ENCODE results near the gene DDX5.
A peak's percentile ranks its signal among the peaks of the same experiment; 100 is the strongest.

The DDX5 gene

GRCh38 chr17:64506201-64506575 lies at the start of gene DDX5:
Gene DDX5 (minus strand): TSS chr17:64506289. CDS start chr17:64506119, 170 bp downstream.
- DNase-seq (ENCODE audit: low read depth in 2 of 2) = peak; percentile 96 to 97

- DNase-seq (ENCODE audit: low read depth in 2 of 2) = no peak
Measured at GRCh38 chr17:64555281-64555680, 49.2 kb upstream of the DDX5 start.

- no peak for DNase-seq (ENCODE audit: low read depth in 2 of 2)
Measured at GRCh38 chr17:64554028-64554637, 48.0 kb upstream of the DDX5 start.

- DNase-seq (ENCODE audit: low read depth in 2 of 2) = no peak
Measured at GRCh38 chr17:64551461-64551860, 45.4 kb upstream of the DDX5 start.

GRCh38 chr17:64547319-64547718 lies 41.2 kb upstream of the DDX5 start:
- no peak for DNase-seq (ENCODE audit: low read depth in 2 of 2)

- no peak for DNase-seq (ENCODE audit: low read depth in 2 of 2)
Measured at GRCh38 chr17:64546716-64547115, 40.6 kb upstream of the DDX5 start.

GRCh38 chr17:64544742-64545141 lies 38.7 kb upstream of the DDX5 start:
- DNase-seq (ENCODE audit: low read depth in 2 of 2) = no peak

- no peak for DNase-seq (ENCODE audit: low read depth in 2 of 2)
Measured at GRCh38 chr17:64540118-64540776, 34.2 kb upstream of the DDX5 start.

GRCh38 chr17:64538508-64539130 lies 32.5 kb upstream of the DDX5 start:
- no peak for DNase-seq (ENCODE audit: low read depth in 2 of 2)

GRCh38 chr17:64537488-64537887 lies 31.4 kb upstream of the DDX5 start:
- DNase-seq (ENCODE audit: low read depth in 2 of 2) = no peak

GRCh38 chr17:64536913-64537312 lies 30.8 kb upstream of the DDX5 start:
- DNase-seq (ENCODE audit: low read depth in 2 of 2) = no peak

GRCh38 chr17:64535357-64535756 lies 29.3 kb upstream of the DDX5 start:
- DNase-seq (ENCODE audit: low read depth in 2 of 2) = no peak

- no peak for DNase-seq (ENCODE audit: low read depth in 2 of 2)
Measured at GRCh38 chr17:64534187-64534586, 28.1 kb upstream of the DDX5 start.

GRCh38 chr17:64533784-64534183 lies 27.7 kb upstream of the DDX5 start:
- no peak for DNase-seq (ENCODE audit: low read depth in 2 of 2)

- DNase-seq (ENCODE audit: low read depth in 2 of 2) = no peak
Measured at GRCh38 chr17:64532409-64532808, 26.3 kb upstream of the DDX5 start.

- DNase-seq (ENCODE audit: low read depth in 2 of 2) = no peak
Measured at GRCh38 chr17:64531955-64532371, 25.9 kb upstream of the DDX5 start.

- no peak for DNase-seq (ENCODE audit: low read depth in 2 of 2)
Measured at GRCh38 chr17:64529221-64529620, 23.1 kb upstream of the DDX5 start.

GRCh38 chr17:64527914-64528313 lies 21.8 kb upstream of the DDX5 start:
- no peak for DNase-seq (ENCODE audit: low read depth in 2 of 2)

- DNase-seq (ENCODE audit: low read depth in 2 of 2) = no peak
Measured at GRCh38 chr17:64520359-64520758, 14.3 kb upstream of the DDX5 start.

GRCh38 chr17:64519601-64520000 lies 13.5 kb upstream of the DDX5 start:
- DNase-seq (ENCODE audit: low read depth in 2 of 2) = no peak

- no peak for DNase-seq (ENCODE audit: low read depth in 2 of 2)
Measured at GRCh38 chr17:64515829-64516228, 9.7 kb upstream of the DDX5 start.

GRCh38 chr17:64515419-64515818 lies 9.3 kb upstream of the DDX5 start:
- no peak for DNase-seq (ENCODE audit: low read depth in 2 of 2)

GRCh38 chr17:64509179-64509578 lies 3.1 kb upstream of the DDX5 start:
- DNase-seq (ENCODE audit: low read depth in 2 of 2) = no peak
